ENCODE results near the gene BOC.

Gene BOC

DNA sequence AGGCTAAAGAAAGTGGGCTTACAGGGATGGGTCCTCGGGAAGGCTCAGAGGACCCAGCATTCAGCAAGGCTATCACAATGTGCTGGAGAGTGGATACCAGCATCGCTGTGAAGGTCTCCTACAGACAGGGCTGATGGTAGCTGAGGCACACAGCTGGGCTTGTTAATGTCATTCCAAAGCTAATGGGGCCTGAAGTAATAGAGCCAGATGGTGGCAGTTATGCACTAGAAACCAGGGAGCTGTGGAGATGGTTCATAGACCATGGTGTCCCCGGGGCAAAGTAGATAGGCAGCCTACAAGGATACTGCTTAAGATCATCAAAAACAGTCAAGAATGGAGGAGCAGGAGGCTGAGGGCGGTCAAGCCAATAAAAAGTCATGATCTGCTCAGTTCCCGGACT, 24.8 kb upstream of the BOC start:
- no peak for DNase-seq

- DNase-seq = no peak
These were observed 18.1 kb upstream of the BOC start for GRCh38 chr3:113193288-113193687.

- no peak for DNase-seq
These were observed 17.6 kb upstream of the BOC start for GRCh38 chr3:113193719-113194118.

GRCh38 chr3:113194823-113195401, 16.4 kb upstream of the BOC start:
- no peak for DNase-seq

- no peak for DNase-seq
These were observed 11.0 kb upstream of the BOC start for GRCh38 chr3:113200351-113200750.

DNA sequence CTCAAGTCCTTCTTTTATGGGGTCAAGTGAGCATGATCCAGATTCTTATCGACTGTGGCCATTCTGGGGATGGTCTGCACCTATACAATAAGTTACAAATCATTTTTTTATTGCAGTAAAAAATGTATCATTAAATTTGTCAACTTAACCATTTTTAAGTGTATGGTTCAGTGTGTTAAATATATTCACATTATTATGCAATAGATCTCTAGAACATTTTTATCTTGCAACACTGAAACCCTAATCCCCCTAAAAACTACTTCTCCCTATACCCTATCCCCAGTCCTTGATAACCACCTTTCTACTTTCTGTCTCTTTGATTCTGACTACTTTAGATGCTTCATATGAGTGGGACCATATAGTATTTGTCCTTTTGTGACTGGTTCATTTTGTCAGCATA, 10.4 kb upstream of the BOC start:
- no peak for DNase-seq

- DNase-seq = no peak
These were observed 7.0 kb upstream of the BOC start for GRCh38 chr3:113204371-113204770.

DNA sequence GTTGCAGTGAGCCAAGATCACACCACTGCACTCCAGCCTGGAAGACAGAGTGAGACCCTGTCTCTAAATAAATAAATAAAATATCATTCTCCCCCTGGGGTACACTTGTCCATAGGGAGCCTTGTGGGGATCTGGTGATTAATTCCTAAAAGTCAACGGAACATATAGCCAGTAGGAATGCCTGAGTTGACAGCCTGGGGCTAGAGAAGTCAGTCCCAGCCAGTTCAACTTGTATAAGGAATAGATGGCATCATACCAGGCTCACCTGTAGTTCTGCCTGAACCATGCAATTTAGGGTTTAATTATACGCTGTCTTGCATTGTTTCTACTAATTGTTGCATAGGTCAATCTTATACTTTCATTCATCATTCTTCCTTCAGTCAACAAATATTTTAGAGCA, 5.9 kb upstream of the BOC start:
- DNase-seq = no peak

- no peak for DNase-seq
These were observed 590 bp upstream of the BOC start for GRCh38 chr3:113210604-113211329.

GRCh38 chr3:113212150-113212843, 940 bp downstream of the BOC start:
- DNase-seq = no peak

DNA sequence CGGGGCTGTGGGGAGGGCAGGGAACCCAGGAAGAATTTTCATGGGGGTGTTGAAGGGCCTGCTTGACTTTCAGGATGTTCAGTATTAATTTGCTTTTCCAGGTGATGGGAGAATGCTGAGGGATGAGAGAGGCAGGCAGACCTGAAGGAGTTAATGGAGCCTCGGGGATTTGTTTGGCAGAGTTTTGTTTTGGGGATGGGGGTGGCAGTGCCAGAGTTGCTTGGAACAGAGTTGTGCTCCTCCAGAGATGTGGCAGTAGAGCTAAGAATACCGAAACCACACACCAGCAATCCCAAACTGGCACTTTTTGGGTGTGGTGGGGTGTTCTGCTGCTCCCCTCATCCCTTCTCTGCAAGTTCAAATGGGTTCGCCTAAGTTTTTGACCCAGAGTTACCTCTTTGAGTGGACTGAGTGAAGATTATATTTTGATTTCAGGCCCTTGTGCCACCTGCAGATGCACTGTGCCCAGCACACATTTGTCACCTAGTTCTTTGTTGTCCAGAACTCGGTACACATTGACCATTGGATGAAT, 1.6 kb downstream of the BOC start:
- no peak for DNase-seq

DNA sequence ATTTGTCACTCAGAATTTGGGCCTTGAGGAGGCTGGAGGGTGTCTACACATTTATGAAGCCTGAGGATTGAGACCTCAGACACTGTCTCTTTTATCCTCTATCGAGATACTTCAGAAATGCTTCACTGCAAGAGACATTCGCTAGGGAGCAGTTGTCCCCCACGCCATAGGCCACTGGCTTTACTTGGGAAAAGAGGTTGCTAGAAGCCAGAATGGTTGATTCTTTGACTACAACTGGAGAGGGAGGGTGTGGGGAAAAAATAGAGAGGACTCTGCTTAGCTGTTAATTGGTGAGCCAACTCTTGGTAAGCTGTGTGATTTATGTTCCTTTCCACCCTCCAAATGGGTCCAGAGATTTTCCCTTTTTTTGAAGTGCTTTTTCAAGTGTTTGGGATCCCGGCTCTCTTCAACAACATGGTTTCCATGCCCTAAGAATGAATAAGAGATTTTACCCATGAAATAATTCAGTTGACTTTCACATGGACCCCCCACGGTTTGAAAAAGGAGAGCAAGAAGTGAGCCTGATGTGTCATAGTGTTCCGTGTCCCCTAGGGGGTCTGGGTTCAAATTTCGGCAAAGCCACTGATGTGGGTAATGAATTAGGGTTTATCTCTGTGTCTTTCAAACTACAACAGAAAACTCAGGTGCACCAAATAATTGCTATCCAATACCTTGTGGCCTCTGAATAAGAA, 2.7 kb downstream of the BOC start:
- no peak for DNase-seq

DNA sequence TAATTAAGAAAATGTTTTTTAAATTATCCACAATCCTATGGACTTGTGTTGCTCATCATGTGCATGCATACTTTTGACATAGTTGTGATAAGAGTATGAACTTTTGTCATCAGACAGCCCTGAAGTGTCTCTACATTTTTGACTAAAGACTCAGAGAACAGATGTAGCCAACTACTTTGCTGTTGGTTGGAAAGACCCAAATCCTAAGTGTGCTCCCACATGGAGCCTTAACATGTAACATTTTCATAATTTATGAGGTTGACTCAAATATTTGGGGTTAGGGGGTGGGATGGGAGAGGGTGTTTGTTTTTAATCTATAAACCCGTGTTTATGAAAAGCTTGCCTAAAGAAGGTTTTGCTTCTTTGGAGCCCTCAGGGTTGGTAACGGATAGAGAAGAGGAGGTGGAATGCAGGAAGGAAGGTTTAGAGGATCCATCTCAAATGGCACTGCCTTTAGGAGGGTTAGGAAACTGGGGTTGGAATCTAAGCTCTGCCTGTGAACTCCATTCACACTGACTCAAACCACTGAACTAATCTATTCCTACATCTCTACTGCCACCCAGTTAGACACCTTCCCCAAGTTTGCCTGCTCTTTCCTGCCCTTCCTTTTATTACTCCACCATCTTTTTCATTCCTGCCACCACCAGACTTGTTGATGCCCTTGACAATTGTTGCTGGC, 3.7 kb downstream of the BOC start:
- DNase-seq = no peak

DNA sequence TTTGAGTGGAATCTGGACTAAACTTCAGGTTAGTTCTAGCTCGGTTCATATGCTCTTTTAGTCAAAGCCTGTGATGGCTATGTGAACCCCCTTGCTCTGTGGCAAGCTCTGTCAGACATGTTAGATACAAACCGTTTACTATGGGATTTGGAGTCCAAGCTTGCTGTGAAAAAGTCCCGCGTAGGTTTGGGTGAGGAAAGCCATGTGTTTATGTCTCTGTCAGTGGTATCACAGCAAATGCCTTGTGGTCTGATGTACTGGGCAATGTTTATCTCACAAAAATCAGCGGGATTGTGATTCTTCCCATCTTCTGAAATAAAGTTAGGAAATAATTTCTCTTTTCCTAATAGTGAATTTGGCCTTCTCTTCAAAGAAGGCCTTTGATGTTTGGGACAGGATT, 5.0 kb downstream of the BOC start:
- DNase-seq = no peak

DNA sequence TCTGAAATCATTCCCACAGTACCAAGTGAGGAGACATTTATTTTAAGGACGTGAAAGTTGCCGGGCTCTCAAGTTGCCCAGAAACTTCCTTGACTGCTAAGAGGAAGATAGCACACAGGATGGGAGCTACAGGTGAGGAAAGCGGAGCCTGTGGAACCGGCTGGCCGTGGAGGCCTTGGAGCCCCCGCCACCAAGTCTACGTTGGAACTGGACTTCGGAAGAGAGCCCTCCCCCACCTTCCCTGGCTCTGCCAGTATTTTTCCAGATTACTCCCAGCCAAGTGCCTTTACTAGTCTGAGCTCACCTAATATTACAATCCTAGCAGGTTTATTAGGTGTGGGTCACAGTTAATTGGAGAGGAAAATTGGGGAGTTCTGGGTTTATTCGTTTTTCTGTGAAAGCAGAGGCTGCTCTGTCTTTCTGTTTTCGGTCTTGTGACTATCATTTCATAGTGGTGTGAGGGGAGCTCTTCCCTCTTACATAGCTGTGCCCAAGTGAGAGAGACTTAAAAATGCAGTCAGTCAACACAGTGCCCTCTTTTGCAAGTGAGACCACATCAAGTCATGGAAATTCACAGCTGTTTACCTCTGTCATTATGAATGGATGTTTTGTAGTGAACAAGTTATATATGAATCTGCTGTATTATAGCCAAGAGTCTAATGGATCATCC, 6.8 kb downstream of the BOC start:
- DNase-seq = no peak

- no peak for DNase-seq
These were observed 7.3 kb downstream of the BOC start for GRCh38 chr3:113218681-113219045.

GRCh38 chr3:113219605-113220300, 8.4 kb downstream of the BOC start:
- no peak for DNase-seq

DNA sequence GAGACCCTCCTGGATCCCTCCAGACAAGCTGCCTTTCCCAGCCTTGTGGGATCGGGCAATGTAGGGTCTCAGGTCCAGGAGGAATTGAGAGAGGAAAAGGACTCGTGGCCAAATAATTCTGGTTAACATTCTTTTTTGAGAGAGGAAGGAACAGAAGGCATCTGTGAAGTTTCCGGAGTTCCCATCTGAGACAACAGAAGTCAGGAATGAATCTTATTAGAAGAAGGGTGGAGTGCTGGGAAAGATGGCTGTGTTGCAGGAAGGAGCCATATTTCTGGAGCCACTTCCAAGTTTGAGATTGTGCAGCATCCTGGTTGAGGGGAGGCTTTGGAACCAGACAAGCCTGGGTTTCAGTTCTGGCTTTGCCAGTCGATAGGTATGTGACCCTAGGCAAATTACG, 9.4 kb downstream of the BOC start:
- no peak for DNase-seq

- no peak for DNase-seq
These were observed 10.4 kb downstream of the BOC start for GRCh38 chr3:113221721-113222257.

- no peak for DNase-seq
These were observed 11.2 kb downstream of the BOC start for GRCh38 chr3:113222451-113223086.

All from activated T-cell treated with anti-CD3 and anti-CD28 coated beads for 4 hours (primary cell).